Lower leg skin (tissue), 3 donors: ENCODE results near the gene CHRNA10.

Experiments
- POLR2A ChIP-seq, 2 donors: fragments of 450-650 bp; IDR thresholded peaks; one replicate each; pipeline ENCODE4 v1.6.1; 2016 to 2017; ENCODE audit warnings: antibody characterized with exemption in 2 of 2, mild to moderate bottlenecking in 1 of 2, moderate library complexity in 1 of 2
- TF ChIP-seq, protein P1 (sequence below), 3 donors: fragments of 450-650 bp; IDR thresholded peaks; one replicate each; pipeline ENCODE4 v1.5.1; 2016; ENCODE audit warnings: antibody characterized with exemption in 3 of 3, mild to moderate bottlenecking in 3 of 3, moderate library complexity in 2 of 3

DNA sequence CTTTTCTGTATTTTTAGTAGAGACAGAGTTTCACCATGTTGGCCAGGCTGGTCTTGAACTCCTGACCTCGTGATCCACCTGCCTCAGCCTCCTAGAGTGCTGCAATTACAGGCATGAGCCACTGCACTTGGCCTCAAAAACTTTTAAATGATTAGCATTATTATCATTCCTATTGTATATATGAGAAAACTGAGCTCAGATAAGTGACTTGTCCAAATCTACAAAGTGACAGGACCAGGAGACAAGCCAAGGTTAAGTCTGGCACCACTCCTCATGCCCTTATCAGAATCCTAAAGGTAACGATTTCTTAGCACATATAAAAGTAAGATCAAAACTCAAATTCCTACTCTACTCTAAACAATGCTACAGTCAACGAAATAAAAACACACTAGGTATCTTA is 32.2 kb upstream of the CHRNA10 start:
- TF ChIP-seq, protein P1, sequence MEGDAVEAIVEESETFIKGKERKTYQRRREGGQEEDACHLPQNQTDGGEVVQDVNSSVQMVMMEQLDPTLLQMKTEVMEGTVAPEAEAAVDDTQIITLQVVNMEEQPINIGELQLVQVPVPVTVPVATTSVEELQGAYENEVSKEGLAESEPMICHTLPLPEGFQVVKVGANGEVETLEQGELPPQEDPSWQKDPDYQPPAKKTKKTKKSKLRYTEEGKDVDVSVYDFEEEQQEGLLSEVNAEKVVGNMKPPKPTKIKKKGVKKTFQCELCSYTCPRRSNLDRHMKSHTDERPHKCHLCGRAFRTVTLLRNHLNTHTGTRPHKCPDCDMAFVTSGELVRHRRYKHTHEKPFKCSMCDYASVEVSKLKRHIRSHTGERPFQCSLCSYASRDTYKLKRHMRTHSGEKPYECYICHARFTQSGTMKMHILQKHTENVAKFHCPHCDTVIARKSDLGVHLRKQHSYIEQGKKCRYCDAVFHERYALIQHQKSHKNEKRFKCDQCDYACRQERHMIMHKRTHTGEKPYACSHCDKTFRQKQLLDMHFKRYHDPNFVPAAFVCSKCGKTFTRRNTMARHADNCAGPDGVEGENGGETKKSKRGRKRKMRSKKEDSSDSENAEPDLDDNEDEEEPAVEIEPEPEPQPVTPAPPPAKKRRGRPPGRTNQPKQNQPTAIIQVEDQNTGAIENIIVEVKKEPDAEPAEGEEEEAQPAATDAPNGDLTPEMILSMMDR (IDR thresholded peaks at IDR 0.05): no peak
- no peak for TF ChIP-seq POLR2A (IDR thresholded peaks at IDR 0.05)
